NT2/D1 (cell line): Measurements from ENCODE around the gene MICAL1.

ENCODE experiments used
- YY1 ChIP-seq: IDR thresholded peaks from 2 replicates; pipeline ENCODE4 v1.6.1; 2011; ENCODE audit not compliant: insufficient read length, insufficient read depth
- ZNF274 ChIP-seq: IDR thresholded peaks from 2 replicates; pipeline ENCODE4 v1.6.1; 2011; ENCODE audit warnings: mild to moderate bottlenecking, low read depth, low read length

GRCh38 chr6:109436041-109436440 lies 19.5 kb downstream of the MICAL1 start:
- no peak for TF ChIP-seq ZNF274
- TF ChIP-seq YY1, result no peak
